Prostate gland (tissue), 2 donors: ENCODE data around the gene RHBDL2.
A peak's percentile ranks its signal among the peaks of the same experiment; 100 is the strongest.

Experiments used
- POLR2A ChIP-seq: fragments of 450-650 bp; IDR thresholded peaks from one replicate; pipeline ENCODE4 v1.6.1; 2016; ENCODE audit warnings: antibody characterized with exemption, mild to moderate bottlenecking
- POLR2AphosphoS5 ChIP-seq: sonication (generic); formaldehyde crosslinking; IDR thresholded peaks from one replicate; pipeline ENCODE4 v1.6.1; 2017; ENCODE audit warnings: antibody characterized with exemption
- TF ChIP-seq, protein P1 (sequence below), 4 experiments: fragments of 200-600 bp in 2 of 4; fragments of 450-650 bp in 2 of 4; sonication (generic) in 2 of 4; IDR thresholded peaks; 1 replicate in 3 of 4; 2 replicates in 1 of 4; pipeline ENCODE4 v1.5.1; 2016 to 2019; ENCODE audit warnings: antibody characterized with exemption in 4 of 4, mild to moderate bottlenecking in 2 of 4, moderate library complexity in 2 of 4

DNA sequence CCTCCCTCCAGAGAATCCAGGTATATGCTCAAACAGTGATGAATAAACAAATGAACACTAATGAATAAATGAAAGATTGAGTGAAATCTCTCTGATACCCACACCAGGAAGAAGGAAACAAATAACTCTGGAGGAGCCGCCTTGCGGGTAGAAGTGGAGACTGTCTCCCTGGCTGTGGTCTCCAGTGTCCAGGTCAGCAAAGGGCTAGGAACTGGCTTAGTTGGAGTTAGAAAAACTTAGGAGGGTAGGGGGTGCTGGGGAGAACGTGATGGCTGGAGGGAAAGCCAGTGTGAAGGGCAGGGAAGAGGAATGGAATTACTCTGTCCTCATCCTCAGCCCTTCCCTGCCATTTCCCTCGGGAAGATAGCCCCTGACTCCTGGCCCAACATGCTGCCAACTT lies 537 bp downstream of the RHBDL2 start:
- TF ChIP-seq POLR2AphosphoS5, result no peak
- TF ChIP-seq, protein P1, sequence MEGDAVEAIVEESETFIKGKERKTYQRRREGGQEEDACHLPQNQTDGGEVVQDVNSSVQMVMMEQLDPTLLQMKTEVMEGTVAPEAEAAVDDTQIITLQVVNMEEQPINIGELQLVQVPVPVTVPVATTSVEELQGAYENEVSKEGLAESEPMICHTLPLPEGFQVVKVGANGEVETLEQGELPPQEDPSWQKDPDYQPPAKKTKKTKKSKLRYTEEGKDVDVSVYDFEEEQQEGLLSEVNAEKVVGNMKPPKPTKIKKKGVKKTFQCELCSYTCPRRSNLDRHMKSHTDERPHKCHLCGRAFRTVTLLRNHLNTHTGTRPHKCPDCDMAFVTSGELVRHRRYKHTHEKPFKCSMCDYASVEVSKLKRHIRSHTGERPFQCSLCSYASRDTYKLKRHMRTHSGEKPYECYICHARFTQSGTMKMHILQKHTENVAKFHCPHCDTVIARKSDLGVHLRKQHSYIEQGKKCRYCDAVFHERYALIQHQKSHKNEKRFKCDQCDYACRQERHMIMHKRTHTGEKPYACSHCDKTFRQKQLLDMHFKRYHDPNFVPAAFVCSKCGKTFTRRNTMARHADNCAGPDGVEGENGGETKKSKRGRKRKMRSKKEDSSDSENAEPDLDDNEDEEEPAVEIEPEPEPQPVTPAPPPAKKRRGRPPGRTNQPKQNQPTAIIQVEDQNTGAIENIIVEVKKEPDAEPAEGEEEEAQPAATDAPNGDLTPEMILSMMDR (IDR thresholded peaks at IDR 0.05), result peak in 1 of 4 experiments; percentile 16
- TF ChIP-seq POLR2A, result no peak
